Activated CD4-positive, alpha-beta memory T cell treated with anti-CD3 and anti-CD28 coated beads for 36 hours (primary cell): ENCODE measurements around the gene GALP. TPM values are rescaled to one million over a fixed set of nuclear protein-coding genes. Genes with fewer than 3 reads are reported as not detected.
A peak's percentile ranks its signal among the peaks of the same experiment; 100 is the strongest.

ENCODE experiments used
- CTCF ChIA-PET: fragments of 350-600 bp; sonication (Branson Sonifier 250); formaldehyde crosslinking; loops from one replicate; lab custom pipeline; 2021; ENCODE audit warnings: antibody characterized with exemption, inconsistent platforms; lab: Charles Lee
- POLR2A ChIA-PET: fragments of 350-600 bp; sonication (Branson Sonifier 250); formaldehyde crosslinking; loops from one replicate; lab custom pipeline; 2021; ENCODE audit warnings: antibody characterized with exemption; lab: Charles Lee
- DNase-seq: peaks from one replicate; pipeline ENCODE4 v3.0.0-alpha.2; 2020
- H3K27ac Mint-ChIP-seq: one replicate; pipeline ENCODE4 v1.8.0; 2021; ENCODE audit warnings: mixed read lengths
- H3K27me3 Mint-ChIP-seq: one replicate; pipeline ENCODE4 v1.8.0; 2021; ENCODE audit warnings: mixed read lengths
- H3K36me3 Mint-ChIP-seq: one replicate; pipeline ENCODE4 v1.8.0; 2021; ENCODE audit warnings: mixed read lengths
- H3K4me1 Mint-ChIP-seq: one replicate; pipeline ENCODE4 v1.8.0; 2021; ENCODE audit warnings: low read depth, mixed read lengths
- H3K4me3 Mint-ChIP-seq: one replicate; pipeline ENCODE4 v1.8.0; 2021; ENCODE audit warnings: mild to moderate bottlenecking, mixed read lengths
- H3K9me3 Mint-ChIP-seq: one replicate; pipeline ENCODE4 v1.8.0; 2021; ENCODE audit warnings: mixed read lengths
- intact Hi-C: fragments of 100-400 bp; cut with micrococcal nuclease; formaldehyde crosslinking; loops from one replicate; pipeline ENCODE4 v1.15.1; 2023
- total RNA-seq, 2 experiments: library from RNA; stranded (reverse); gene quantifications; one replicate each; pipeline ENCODE4 v1.2.3, GENCODE V29; 2021

The GALP gene
- total RNA-seq, 2 experiments from 2014 or later, result not detected

DNA sequence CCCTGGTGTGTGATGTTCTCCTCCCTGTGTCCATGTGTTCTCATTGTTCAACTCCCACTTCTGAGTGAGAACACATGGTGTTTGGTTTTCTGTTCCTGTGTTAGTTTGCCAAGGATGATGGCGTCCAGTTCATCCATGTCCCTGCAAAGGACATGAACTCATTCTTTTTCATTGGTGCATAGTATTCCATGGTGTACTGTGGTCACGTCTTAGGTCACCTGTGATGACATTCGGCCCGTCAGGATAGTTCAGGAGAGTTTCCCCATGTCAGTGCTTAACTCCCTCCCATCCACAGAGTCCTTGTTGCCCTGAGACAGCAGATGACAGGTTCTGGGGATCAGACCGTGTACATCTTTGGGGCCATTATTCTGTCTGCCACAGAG lies 26.2 kb upstream of the GALP start:
- POLR2A ChIA-PET, result no interaction called here
- DNase-seq, result no peak
- CTCF ChIA-PET, result no interaction called here
- no peak overlapping the region for H3K27ac Mint-ChIP-seq
- H3K36me3 Mint-ChIP-seq, result peaks cover 18% of the 10 kb centered on the region
- peaks cover 2% of the 10 kb centered on the region for H3K4me1 Mint-ChIP-seq
- no peak overlapping the region for H3K4me3 Mint-ChIP-seq
- no peaks in the 10 kb centered on the region for H3K9me3 Mint-ChIP-seq
- H3K27me3 Mint-ChIP-seq, result no peaks in the 10 kb centered on the region
- intact Hi-C loops, result no loop called here

DNA sequence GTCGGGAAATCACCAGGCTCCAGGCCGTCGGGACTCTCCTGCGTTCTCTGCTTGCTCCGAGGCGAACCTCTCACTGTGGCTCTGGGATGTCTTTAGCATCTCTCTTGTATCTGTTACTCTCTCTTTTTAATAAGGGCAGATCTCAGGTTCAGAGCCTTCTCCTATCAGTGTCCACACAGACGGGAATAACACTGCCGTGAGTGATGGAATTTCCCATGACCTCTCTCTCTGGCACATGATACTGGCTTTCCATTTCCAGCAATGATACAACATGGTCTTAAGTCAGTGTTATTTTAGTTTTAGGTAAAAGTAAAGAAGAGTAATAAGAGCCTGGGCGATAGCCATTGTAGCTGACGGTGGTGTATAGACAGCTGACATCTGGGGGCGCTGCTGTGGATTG lies 25.4 kb upstream of the GALP start:
- H3K4me1 Mint-ChIP-seq, result peaks cover 2% of the 10 kb centered on the region
- H3K36me3 Mint-ChIP-seq, result peaks cover 18% of the 10 kb centered on the region
- H3K27ac Mint-ChIP-seq, result no peak overlapping the region
- no peak overlapping the region for H3K4me3 Mint-ChIP-seq
- no peaks in the 10 kb centered on the region for H3K9me3 Mint-ChIP-seq
- CTCF ChIA-PET, result interaction anchor here (0.7 kb wide), 1 partner anchor 120 kb away, joined by 4 read pairs; no protein-coding TSS in a partner anchor
- no peaks in the 10 kb centered on the region for H3K27me3 Mint-ChIP-seq
- POLR2A ChIA-PET, result no interaction called here
- DNase-seq, result no peak
- intact Hi-C loops, result no loop called here

DNA sequence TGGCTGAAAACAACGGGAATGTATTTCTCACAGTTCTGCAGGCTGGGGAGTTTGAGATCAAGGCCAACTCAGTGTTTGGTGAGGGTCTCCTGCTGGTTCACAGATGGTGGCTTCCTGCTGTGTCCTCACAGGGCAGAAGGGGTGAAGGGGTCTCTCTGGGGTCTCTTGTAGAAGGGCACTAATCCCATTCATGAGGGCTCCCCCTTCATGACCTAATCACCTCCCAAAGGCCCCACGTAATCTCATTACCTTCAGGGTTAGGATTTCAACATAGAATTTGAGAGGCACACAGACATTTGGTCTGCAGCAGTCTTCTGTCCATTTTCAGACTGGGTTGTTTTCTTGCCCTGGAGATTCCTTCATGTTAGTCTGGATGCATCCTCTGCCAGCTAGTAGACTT lies 23.2 kb upstream of the GALP start:
- Mint-ChIP-seq H3K4me1 (peaks cover 2% of the 10 kb centered on the region), H3K36me3 (peaks cover 19% of the 10 kb centered on the region), H3K27ac (no peak overlapping the region), H3K4me3 (no peak overlapping the region), H3K9me3 (no peaks in the 10 kb centered on the region), H3K27me3 (no peaks in the 10 kb centered on the region)
- POLR2A ChIA-PET, result no interaction called here
- intact Hi-C loops, result no loop called here
- no peak for DNase-seq
- CTCF ChIA-PET, result no interaction called here

DNA sequence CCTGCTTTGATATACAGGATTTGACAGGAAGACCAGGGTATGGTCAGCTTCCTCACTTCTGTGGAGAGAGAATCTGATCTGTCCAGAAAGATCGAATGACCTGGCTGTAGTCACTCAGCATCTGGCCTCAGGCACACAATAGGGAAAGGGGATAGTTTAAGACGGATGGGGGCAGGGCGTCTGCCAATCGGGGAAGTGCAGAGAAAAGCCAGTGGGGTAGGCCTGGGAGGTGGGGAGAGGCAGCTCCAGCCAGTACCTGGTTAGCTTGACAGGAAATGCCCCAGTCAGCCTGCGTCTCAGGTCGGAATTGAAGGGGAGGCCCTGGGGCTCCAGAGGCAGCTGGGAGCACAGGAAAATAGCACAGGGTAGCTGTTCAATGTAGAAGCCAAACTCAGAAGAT lies 22.3 kb upstream of the GALP start:
- Mint-ChIP-seq H3K9me3 (no peaks in the 10 kb centered on the region), H3K4me3 (no peak overlapping the region), H3K27ac (no peak overlapping the region), H3K27me3 (no peaks in the 10 kb centered on the region), H3K4me1 (peaks cover 2% of the 10 kb centered on the region), H3K36me3 (peaks cover 14% of the 10 kb centered on the region)
- intact Hi-C loops, result no loop called here
- POLR2A ChIA-PET, result no interaction called here
- CTCF ChIA-PET, result interaction anchor here (1.0 kb wide), 1 partner anchor 87 kb away, joined by 3 read pairs; no protein-coding TSS in a partner anchor
- no peak for DNase-seq

DNA sequence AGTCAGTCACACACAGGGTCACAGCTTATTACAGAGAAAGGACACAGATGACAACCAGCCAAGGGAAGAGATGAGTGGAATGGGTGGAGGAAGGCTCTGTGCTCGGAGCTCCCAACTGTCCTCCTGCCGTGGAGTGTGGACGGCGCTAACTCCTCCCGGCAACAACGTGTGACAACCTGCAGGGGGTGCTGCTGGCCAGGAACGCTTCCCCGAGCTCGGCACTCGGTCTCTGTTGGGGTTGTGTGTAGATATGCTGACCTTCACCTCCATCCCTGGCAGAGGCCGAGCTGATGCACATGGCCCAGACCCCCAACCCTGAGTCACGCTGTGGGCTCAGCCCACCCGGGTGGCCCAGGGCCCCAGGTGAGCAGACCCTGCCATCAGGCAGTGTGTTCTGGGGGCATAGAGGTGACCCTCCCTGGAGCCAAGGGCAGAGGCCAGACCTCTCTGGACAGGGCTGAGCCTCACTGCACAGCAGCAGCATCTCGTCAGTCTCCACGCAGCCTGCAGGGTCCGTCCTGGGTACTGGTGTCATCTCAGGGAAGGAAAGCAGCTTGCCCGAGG lies 20.6 kb upstream of the GALP start:
- intact Hi-C loops, result no loop called here
- ChIA-PET POLR2A (interaction anchor here (0.6 kb wide), 1 partner anchor 98 kb away, joined by 3 read pairs; no protein-coding TSS in a partner anchor), CTCF (interaction anchor here (0.9 to 2.0 kb wide), 3 partner anchors 11 to 178 kb away, joined by 3 to 8 read pairs (median 4); no protein-coding TSS in a partner anchor)
- Mint-ChIP-seq H3K9me3 (no peaks in the 10 kb centered on the region), H3K27me3 (no peaks in the 10 kb centered on the region), H3K4me3 (no peak overlapping the region), H3K4me1 (peaks cover 3% of the 10 kb centered on the region), H3K36me3 (peaks cover 17% of the 10 kb centered on the region), H3K27ac (no peak overlapping the region)
- no peak for DNase-seq

DNA sequence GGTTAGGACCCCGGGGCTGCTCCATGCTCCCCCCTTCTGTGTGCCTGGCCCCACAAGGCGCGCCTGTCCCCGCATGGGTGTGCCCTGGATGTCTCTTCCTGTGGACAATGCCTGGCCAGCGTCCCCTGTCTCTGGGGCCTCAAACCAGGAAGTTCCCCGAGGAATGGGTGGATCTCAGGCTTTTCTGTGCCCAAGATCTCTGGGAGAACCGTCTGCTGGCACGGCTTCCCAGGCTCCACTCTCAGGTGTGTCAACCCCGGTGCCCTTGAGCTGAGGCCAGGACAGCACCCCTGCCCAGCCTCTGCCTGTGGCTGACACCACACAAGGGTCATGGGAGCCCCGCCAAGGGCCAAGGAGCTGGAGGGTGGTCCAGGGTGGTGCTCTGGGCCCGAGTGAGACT lies 19.0 kb upstream of the GALP start:
- H3K9me3 Mint-ChIP-seq, result no peaks in the 10 kb centered on the region

DNA sequence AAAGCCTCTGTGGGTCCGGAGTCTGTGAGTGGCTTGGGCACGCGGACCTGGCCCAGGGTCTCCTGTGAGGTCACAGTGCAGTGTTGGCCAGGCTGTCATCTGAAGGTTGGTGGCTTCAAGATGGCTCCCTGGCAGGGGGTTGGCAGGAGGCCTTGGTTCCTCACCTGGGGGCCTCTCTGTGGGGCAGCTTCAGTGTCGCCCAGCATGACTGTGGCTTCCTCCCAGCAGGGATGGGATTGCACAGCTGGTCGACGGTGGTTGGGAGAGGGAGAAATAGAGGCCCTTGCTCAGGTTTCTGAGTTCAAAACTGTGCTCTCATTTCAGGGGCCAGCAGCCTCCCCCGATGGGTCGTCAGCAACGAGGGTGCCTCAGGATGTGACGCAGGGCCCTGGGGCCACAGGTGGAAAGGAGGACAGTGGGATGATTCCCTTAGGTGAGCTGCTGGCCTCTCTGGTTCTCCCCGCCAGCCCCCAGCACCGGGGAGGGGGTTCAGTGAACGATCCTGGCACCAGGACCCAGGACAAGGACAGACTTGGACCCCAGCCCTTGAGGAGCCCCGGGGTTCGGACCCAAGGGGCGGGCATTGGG lies 17.5 kb upstream of the GALP start:
- DNase-seq, result no peak
- POLR2A ChIA-PET, result no interaction called here
- H3K27ac Mint-ChIP-seq, result no peak overlapping the region
- H3K36me3 Mint-ChIP-seq, result peaks cover 18% of the 10 kb centered on the region
- H3K27me3 Mint-ChIP-seq, result no peaks in the 10 kb centered on the region
- CTCF ChIA-PET, result interaction anchor here (0.6 to 1.1 kb wide), 2 partner anchors 92 to 166 kb away, joined by 3 to 5 read pairs; no protein-coding TSS in a partner anchor
- no peaks in the 10 kb centered on the region for H3K9me3 Mint-ChIP-seq
- H3K4me3 Mint-ChIP-seq, result no peak overlapping the region
- intact Hi-C loops, result no loop called here
- peaks cover 7% of the 10 kb centered on the region for H3K4me1 Mint-ChIP-seq

More for the DNA sequence above, 19.0 kb upstream of the GALP start:
- Mint-ChIP-seq H3K4me3 (no peak overlapping the region), H3K36me3 (peaks cover 18% of the 10 kb centered on the region), H3K27ac (no peak overlapping the region), H3K4me1 (peaks cover 3% of the 10 kb centered on the region), H3K27me3 (no peaks in the 10 kb centered on the region)
- POLR2A ChIA-PET, result no interaction called here
- intact Hi-C loops, result no loop called here
- DNase-seq, result no peak
- CTCF ChIA-PET, result interaction anchor here (1.0 kb wide), 1 partner anchor 76 kb away, joined by 3 read pairs; no protein-coding TSS in a partner anchor

DNA sequence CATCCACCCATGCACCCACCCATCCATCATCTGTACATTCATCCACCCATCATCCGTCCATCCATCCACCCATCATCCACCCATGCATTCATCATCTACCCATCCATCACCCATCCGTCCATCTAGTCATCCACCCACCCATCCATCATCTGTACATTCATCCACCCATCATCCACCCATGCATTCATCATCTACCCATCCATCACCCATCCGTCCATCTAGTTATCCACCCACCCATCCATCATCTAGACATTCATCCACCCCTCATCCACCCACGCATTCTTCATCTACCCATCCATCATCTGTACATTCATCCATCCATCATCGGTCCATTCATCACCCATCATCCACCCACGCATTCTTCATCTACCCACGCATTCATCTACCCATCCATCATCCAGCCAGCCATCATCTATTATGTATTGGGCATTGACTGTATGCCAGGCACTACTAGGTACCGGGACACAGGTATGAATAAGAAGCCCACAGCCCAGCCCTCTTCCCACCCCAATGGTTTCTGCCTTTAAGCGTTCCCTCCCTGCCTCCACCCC lies 16.7 kb upstream of the GALP start:
- intact Hi-C loops, result no loop called here
- H3K36me3 Mint-ChIP-seq, result peaks cover 15% of the 10 kb centered on the region
- no peak for DNase-seq
- CTCF ChIA-PET, result no interaction called here
- no peaks in the 10 kb centered on the region for H3K9me3 Mint-ChIP-seq
- H3K4me3 Mint-ChIP-seq, result no peak overlapping the region
- POLR2A ChIA-PET, result no interaction called here
- no peaks in the 10 kb centered on the region for H3K27me3 Mint-ChIP-seq
- H3K4me1 Mint-ChIP-seq, result peaks cover 7% of the 10 kb centered on the region
- H3K27ac Mint-ChIP-seq, result no peak overlapping the region

DNA sequence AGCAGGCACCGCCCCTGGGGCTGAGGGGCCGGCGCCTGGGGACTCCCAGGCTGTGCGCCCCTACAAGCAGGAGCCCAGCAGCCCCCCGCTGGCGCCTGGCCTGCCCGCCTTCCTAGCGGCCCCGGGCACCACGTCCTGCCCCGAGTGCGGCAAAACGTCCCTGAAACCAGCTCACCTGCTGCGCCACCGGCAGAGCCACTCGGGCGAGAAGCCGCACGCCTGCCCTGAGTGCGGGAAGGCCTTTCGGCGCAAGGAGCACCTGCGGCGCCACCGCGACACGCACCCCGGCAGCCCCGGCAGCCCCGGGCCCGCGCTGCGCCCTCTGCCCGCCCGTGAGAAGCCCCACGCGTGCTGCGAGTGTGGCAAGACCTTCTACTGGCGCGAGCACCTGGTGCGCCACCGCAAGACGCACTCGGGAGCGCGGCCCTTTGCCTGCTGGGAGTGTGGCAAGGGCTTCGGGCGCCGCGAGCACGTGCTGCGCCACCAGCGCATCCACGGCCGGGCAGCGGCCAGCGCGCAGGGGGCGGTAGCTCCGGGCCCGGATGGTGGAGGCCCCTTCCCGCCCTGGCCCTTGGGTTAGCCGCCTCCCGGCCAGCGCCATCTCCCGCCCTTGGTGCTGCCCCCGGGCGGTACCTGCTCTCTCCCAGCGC lies 16.1 kb upstream of the GALP start:
- no peak overlapping the region for H3K4me3 Mint-ChIP-seq
- no peaks in the 10 kb centered on the region for H3K27me3 Mint-ChIP-seq
- no peak overlapping the region for H3K27ac Mint-ChIP-seq
- POLR2A ChIA-PET, result no interaction called here
- H3K4me1 Mint-ChIP-seq, result peaks cover 7% of the 10 kb centered on the region
- CTCF ChIA-PET, result no interaction called here
- H3K36me3 Mint-ChIP-seq, result peaks cover 15% of the 10 kb centered on the region
- H3K9me3 Mint-ChIP-seq, result no peaks in the 10 kb centered on the region
- intact Hi-C loops, result no loop called here
- no peak for DNase-seq

DNA sequence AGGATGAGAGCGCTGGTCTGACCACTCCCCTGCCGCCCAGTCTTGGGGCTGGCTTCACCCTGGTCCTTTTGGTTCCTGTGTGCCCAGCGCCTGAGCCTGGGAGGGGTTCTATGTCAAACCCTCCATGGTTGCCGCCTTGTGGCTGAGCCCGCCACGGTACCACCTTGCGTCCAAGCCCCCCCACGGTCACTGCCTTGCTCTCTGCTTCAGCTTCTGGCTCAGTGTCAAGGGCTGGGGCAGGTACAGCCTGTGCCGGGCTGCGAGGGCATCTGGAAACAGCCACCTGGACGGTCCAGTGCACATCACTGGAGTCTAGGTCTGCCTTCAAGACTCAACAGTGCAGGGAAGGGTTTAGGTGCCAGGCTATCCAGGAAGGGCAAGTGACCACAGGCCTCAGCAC lies 14.3 kb upstream of the GALP start:
- H3K27ac Mint-ChIP-seq, result no peak overlapping the region
- POLR2A ChIA-PET, result no interaction called here

DNA sequence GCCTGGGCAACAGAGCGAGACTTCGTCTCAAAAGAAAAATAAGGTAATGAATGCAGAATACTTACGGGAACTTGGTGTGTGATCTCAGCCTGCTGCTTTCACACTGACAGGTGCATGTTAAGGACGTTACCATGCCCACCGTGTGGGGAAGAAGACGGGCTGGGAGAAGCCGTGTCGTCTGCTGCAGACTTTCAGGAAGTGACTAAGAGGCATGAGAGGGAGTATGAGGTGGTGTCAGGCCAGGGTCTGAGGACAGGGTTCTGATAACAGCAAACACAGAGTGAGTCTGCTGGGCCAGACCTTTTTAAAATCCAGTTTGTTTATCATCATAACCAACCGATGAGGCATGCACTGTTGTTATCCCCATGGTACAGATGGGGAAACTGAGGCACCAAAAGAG lies 13.6 kb upstream of the GALP start:
- H3K36me3 Mint-ChIP-seq, result peaks cover 14% of the 10 kb centered on the region
- H3K27ac Mint-ChIP-seq, result no peak overlapping the region
- H3K9me3 Mint-ChIP-seq, result no peaks in the 10 kb centered on the region
- H3K27me3 Mint-ChIP-seq, result peaks cover 5% of the 10 kb centered on the region
- H3K4me1 Mint-ChIP-seq, result peaks cover 7% of the 10 kb centered on the region
- intact Hi-C loops, result no loop called here
- peak; percentile 50 for DNase-seq
- H3K4me3 Mint-ChIP-seq, result no peak overlapping the region
- ChIA-PET POLR2A (no interaction called here), CTCF (no interaction called here)

More for the DNA sequence above, 14.3 kb upstream of the GALP start:
- H3K4me3 Mint-ChIP-seq, result no peak overlapping the region
- CTCF ChIA-PET, result no interaction called here
- DNase-seq, result no peak
- peaks cover 4% of the 10 kb centered on the region for H3K27me3 Mint-ChIP-seq
- H3K4me1 Mint-ChIP-seq, result peaks cover 7% of the 10 kb centered on the region
- H3K9me3 Mint-ChIP-seq, result no peaks in the 10 kb centered on the region
- intact Hi-C loops, result no loop called here
- H3K36me3 Mint-ChIP-seq, result peaks cover 14% of the 10 kb centered on the region

DNA sequence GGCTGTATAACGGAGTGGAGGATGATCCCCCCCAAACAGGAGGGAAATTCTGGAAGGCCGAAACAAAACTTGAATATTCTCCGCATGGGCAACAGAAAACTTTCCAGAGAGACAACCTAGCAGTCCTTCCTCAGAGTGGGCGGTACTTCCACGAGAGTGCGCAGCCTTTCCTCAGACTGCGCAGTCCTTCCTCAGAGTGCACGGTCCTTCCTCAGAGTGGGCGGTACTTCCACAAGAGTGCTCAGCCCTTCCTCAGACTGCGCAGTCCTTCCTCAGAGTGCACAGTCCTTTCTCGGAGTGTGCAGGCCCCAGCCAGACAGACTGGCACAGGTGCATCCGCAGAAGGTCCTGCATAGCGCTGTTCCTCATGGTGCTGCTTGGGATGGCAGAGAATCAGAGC lies 12.7 kb upstream of the GALP start:
- H3K27me3 Mint-ChIP-seq, result peaks cover 6% of the 10 kb centered on the region
- ChIA-PET POLR2A (no interaction called here), CTCF (no interaction called here)
- H3K36me3 Mint-ChIP-seq, result peaks cover 14% of the 10 kb centered on the region
- H3K4me1 Mint-ChIP-seq, result peaks cover 7% of the 10 kb centered on the region
- H3K4me3 Mint-ChIP-seq, result no peak overlapping the region
- intact Hi-C loops, result no loop called here
- H3K9me3 Mint-ChIP-seq, result no peaks in the 10 kb centered on the region
- no peak for DNase-seq
- no peak overlapping the region for H3K27ac Mint-ChIP-seq
